GM11168 (cell line): ENCODE data around the gene RAD9B.
"Not testable (repeated sequence)": the region's sequence is repeated elsewhere in the genome, so short reads cannot be mapped to it uniquely, and the experiment has no call there.

Experiments used
- in situ Hi-C: fragments of 300-500 bp; cut with MboI; formaldehyde crosslinking; loops from one replicate; pipeline ENCODE4 v1.12.0; 2022; ENCODE audit warnings: low sequenced_read_pairs; ENCODE audit not compliant: unreplicated experiment

Gene RAD9B

GRCh38 chr12:110501752-110502738, at the start of gene RAD9B, which contains the start of gene VPS29:
Gene RAD9B, plus strand, starts transcription at chr12:110502331. Its CDS starts 7 bp downstream, at chr12:110502338.
Gene VPS29, minus strand, starts transcription at chr12:110502111. Its CDS starts 60 bp downstream, at chr12:110502051.
- in situ Hi-C loops: loop anchor here (25.0 kb wide), 1 partner anchor 335 kb away; the partner anchor contains the start of gene CCDC63

GRCh38 chr12:110453569-110454296, 48.4 kb upstream of the RAD9B start:
- in situ Hi-C loops: loop anchor here (10.0 kb wide), 1 partner anchor 151 kb away; no protein-coding TSS in a partner anchor

- in situ Hi-C loops: loop anchor here (10.0 kb wide), 1 partner anchor 146 kb away; no protein-coding TSS in a partner anchor
Measured at GRCh38 chr12:110458756-110459155, 43.4 kb upstream of the RAD9B start.

- in situ Hi-C loops: not testable (repeated sequence)
Measured at GRCh38 chr12:110461189-110461588, 40.9 kb upstream of the RAD9B start.

- in situ Hi-C loops: no loop called here
Measured at GRCh38 chr12:110465024-110465423, 37.1 kb upstream of the RAD9B start.

GRCh38 chr12:110465765-110466164, 36.4 kb upstream of the RAD9B start:
- in situ Hi-C loops: not testable (repeated sequence)

GRCh38 chr12:110466791-110467190, 35.3 kb upstream of the RAD9B start:
- in situ Hi-C loops: no loop called here

- in situ Hi-C loops: no loop called here
Measured at GRCh38 chr12:110467847-110468213, 34.3 kb upstream of the RAD9B start.

- in situ Hi-C loops: no loop called here
Measured at GRCh38 chr12:110468214-110469048, 33.7 kb upstream of the RAD9B start, which contains the start of the genes FAM216A and GPN3. Gene FAM216A, plus strand, starts transcription at chr12:110468845. Its CDS starts 31 bp downstream, at chr12:110468876. Gene GPN3, minus strand, starts transcription at chr12:110468257. Its CDS starts 54 bp downstream, at chr12:110468203.

GRCh38 chr12:110475426-110475825, 26.7 kb upstream of the RAD9B start:
- in situ Hi-C loops: no loop called here

GRCh38 chr12:110498984-110499706, 3.0 kb upstream of the RAD9B start:
- in situ Hi-C loops: no loop called here

GRCh38 chr12:110501399-110501751, 756 bp upstream of the RAD9B start:
- in situ Hi-C loops: loop anchor here (25.0 kb wide), 1 partner anchor 336 kb away; the partner anchor contains the start of gene CCDC63

- in situ Hi-C loops: loop anchor here (25.0 kb wide), 1 partner anchor 334 kb away; the partner anchor contains the start of gene CCDC63
Measured at GRCh38 chr12:110503432-110503831, 1.3 kb downstream of the RAD9B start.

- in situ Hi-C loops: loop anchor here (25.0 kb wide), 1 partner anchor 332 kb away; the partner anchor contains the start of gene CCDC63
Measured at GRCh38 chr12:110505332-110505731, 3.2 kb downstream of the RAD9B start.

GRCh38 chr12:110508071-110508586, 6.0 kb downstream of the RAD9B start:
- in situ Hi-C loops: loop anchor here (25.0 kb wide), 1 partner anchor 329 kb away; the partner anchor contains the start of gene CCDC63

- in situ Hi-C loops: loop anchor here (5.0 to 25.0 kb wide), 2 partner anchors 88 to 323 kb away; partner anchors contain the start of gene CCDC63
Measured at GRCh38 chr12:110513842-110514241, 11.7 kb downstream of the RAD9B start.

GRCh38 chr12:110514363-110514762, 12.2 kb downstream of the RAD9B start:
- in situ Hi-C loops: loop anchor here (5.0 to 25.0 kb wide), 2 partner anchors 88 to 323 kb away; partner anchors contain the start of gene CCDC63

GRCh38 chr12:110516995-110517394, 14.9 kb downstream of the RAD9B start:
- in situ Hi-C loops: loop anchor here (25.0 kb wide), 1 partner anchor 320 kb away; the partner anchor contains the start of gene CCDC63
